ENCODE measurements around the gene SLC6A2.

SLC6A2 gene

GRCh38 chr16:55638256-55638655 lies 17.5 kb upstream of the SLC6A2 start:
- TF ChIP-seq CTCF (IDR thresholded peaks at IDR 0.05; ENCODE audit: borderline replicate concordance, insufficient read depth, low read depth, low read length) = no peak

GRCh38 chr16:55640701-55641327 lies 15.0 kb upstream of the SLC6A2 start:
- no peak overlapping the region for H3K4me3 ChIP-seq (ENCODE audit: low read depth, low read length)
- TF ChIP-seq CTCF (IDR thresholded peaks at IDR 0.05; ENCODE audit: borderline replicate concordance, insufficient read depth, low read depth, low read length) = no peak

More at GRCh38 chr16:55638256-55638655, 17.5 kb upstream of the SLC6A2 start:
- no peak overlapping the region for H3K4me3 ChIP-seq (ENCODE audit: low read depth, low read length)

GRCh38 chr16:55641430-55642056 lies 14.2 kb upstream of the SLC6A2 start:
- no peak for TF ChIP-seq CTCF (IDR thresholded peaks at IDR 0.05; ENCODE audit: borderline replicate concordance, insufficient read depth, low read depth, low read length)
- H3K4me3 ChIP-seq (ENCODE audit: low read depth, low read length) = no peak overlapping the region

GRCh38 chr16:55642611-55643010 lies 13.2 kb upstream of the SLC6A2 start:
- no peak for TF ChIP-seq CTCF (IDR thresholded peaks at IDR 0.05; ENCODE audit: borderline replicate concordance, insufficient read depth, low read depth, low read length)
- no peak overlapping the region for H3K4me3 ChIP-seq (ENCODE audit: low read depth, low read length)

- no peak for TF ChIP-seq CTCF (IDR thresholded peaks at IDR 0.05; ENCODE audit: borderline replicate concordance, insufficient read depth, low read depth, low read length)
These were observed 12.4 kb upstream of the SLC6A2 start for GRCh38 chr16:55643161-55643970.

GRCh38 chr16:55645986-55646385 lies 9.8 kb upstream of the SLC6A2 start:
- no peak for TF ChIP-seq CTCF (IDR thresholded peaks at IDR 0.05; ENCODE audit: borderline replicate concordance, insufficient read depth, low read depth, low read length)
- no peak overlapping the region for H3K4me3 ChIP-seq (ENCODE audit: low read depth, low read length)

More at GRCh38 chr16:55643161-55643970, 12.4 kb upstream of the SLC6A2 start:
- H3K4me3 ChIP-seq (ENCODE audit: low read depth, low read length) = no peak overlapping the region
